Endodermal cell (in vitro differentiated cells): ENCODE results near the gene SLC36A4. TPM values are rescaled to one million over a fixed set of nuclear protein-coding genes. Genes with fewer than 3 reads are reported as not detected.
"Not testable (repeated sequence)": the region's sequence is repeated elsewhere in the genome, so short reads cannot be mapped to it uniquely, and the experiment has no call there.

Experiments
- DNase-seq: peaks from one replicate; pipeline ENCODE4 v3.0.0-alpha.2; 2017
- H3K27ac ChIP-seq: 2 replicates; pipeline ENCODE4 v1.5.1; 2013; ENCODE audit warnings: mild to moderate bottlenecking, low read depth, low read length, moderate library complexity
- H3K27me3 ChIP-seq: 2 replicates; pipeline ENCODE4 v1.6.1; 2013; ENCODE audit warnings: mild to moderate bottlenecking, low read length, moderate library complexity; ENCODE audit not compliant: insufficient read depth, control insufficient read depth, poor library complexity, severe bottlenecking
- H3K36me3 ChIP-seq: 2 replicates; pipeline ENCODE4 v1.7.0; 2013; ENCODE audit warnings: mild to moderate bottlenecking, low read length, moderate library complexity; ENCODE audit not compliant: control insufficient read depth, insufficient read depth
- H3K4me1 ChIP-seq: one replicate; pipeline ENCODE4 v1.7.0; 2013; ENCODE audit warnings: low read length; ENCODE audit not compliant: control insufficient read depth, insufficient read depth
- H3K4me3 ChIP-seq: 2 replicates; pipeline ENCODE4 v1.5.1; 2013; ENCODE audit warnings: mild to moderate bottlenecking, low read length, moderate library complexity
- H3K9ac ChIP-seq: 2 replicates; pipeline ENCODE4 v1.6.1; 2013; ENCODE audit warnings: mild to moderate bottlenecking, low read length, moderate library complexity; ENCODE audit not compliant: poor library complexity, severe bottlenecking; ENCODE audit errors: extremely low read depth
- H3K9me3 ChIP-seq: 2 replicates; pipeline ENCODE4 v1.6.1; 2013; ENCODE audit warnings: mild to moderate bottlenecking, low read length, moderate library complexity; ENCODE audit not compliant: control insufficient read depth
- H3K27ac Mint-ChIP-seq: 2 replicates; pipeline ENCODE4 v1.8.0; 2020; ENCODE audit warnings: mixed read lengths
- H3K27me3 Mint-ChIP-seq: 2 replicates; pipeline ENCODE4 v1.8.0; 2021; ENCODE audit warnings: mild to moderate bottlenecking, mixed read lengths; ENCODE audit not compliant: insufficient read depth
- H3K36me3 Mint-ChIP-seq: 2 replicates; pipeline ENCODE4 v1.8.0; 2020; ENCODE audit warnings: low read depth, mixed read lengths
- H3K4me1 Mint-ChIP-seq: 2 replicates; pipeline ENCODE4 v1.8.0; 2020; ENCODE audit warnings: mixed read lengths
- H3K4me3 Mint-ChIP-seq: 2 replicates; pipeline ENCODE4 v1.8.0; 2020; ENCODE audit warnings: mild to moderate bottlenecking, moderate library complexity, mixed read lengths
- H3K9me3 Mint-ChIP-seq: 2 replicates; pipeline ENCODE4 v1.8.0; 2020; ENCODE audit warnings: mild to moderate bottlenecking, mixed read lengths
- CTCF ChIP-seq: fragments of 200-600 bp; sonication (generic); conservative IDR thresholded peaks from 2 replicates; pipeline ENCODE4 v1.5.0; 2021; ENCODE audit warnings: antibody characterized with exemption, mild to moderate bottlenecking
- WGBS, 2 experiments: methylation state at CpG; one replicate each; pipeline versions ENCODE4 v1.1.5 to v1.1.7; 2013; ENCODE audit warnings: missing lambda C conversion rate in 2 of 2, mixed read lengths in 1 of 2; ENCODE audit not compliant: insufficient coverage in 1 of 2, insufficient read length in 1 of 2; 5-methylcytosine and 5-hydroxymethylcytosine counted together
- total RNA-seq, 2 donors: library from RNA; stranded (reverse); fragmentation: NEBNext Ultra II Directional in 1 of 2; extraction: Animal tissue kit (Norgen Biotek cat#: 25700) in 1 of 2; gene quantifications; 2 replicates in 1 of 2; 3 replicates in 1 of 2; pipeline ENCODE4 v1.2.1, GENCODE V29; 2021

Gene SLC36A4
- total RNA-seq, 2 donors from 2014 or later: 31.7 to 47.5 TPM

DNA sequence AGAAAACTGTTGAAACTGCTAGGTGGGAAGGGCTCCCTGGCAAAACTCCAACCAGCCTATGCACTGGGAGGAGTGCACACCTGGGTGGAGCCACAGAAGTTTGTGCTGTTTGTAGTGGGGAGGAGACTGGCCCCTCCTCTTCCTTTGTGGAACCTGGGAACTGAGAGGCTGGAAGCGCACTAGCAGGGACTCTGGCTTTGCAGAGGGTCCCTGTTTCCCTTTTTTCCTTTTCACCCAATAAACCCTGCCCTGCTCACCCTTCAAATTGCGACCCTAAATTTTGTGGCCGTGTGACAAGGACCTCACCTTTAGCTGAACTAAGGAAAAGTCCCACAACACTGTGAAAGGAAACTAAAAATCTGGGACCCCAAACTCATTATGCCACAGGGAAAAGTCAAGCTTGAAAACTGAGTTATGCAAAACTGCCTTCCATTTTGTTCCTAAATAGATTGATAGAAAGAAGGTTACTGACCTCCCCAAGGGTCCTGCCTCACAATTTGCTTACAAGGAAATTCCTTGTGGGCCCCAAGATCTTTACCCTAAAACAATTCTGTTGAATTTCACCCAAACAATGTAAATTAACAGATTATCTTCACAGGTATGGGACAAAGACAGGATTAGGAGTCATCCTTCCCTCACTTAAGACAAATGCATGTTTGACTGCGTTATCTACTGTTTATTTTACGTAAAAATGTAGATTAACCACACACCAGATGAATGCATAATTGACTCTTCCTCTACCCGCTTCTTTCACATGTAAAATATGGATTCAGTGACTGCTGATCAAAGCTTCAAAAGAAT lies 81.0 kb downstream of the SLC36A4 start:
- Histone ChIP-seq H3K27me3 (no peaks in the 10 kb centered on the region), H3K27ac (peak overlapping the region; percentile 25), H3K36me3 (no peaks in the 10 kb centered on the region), H3K4me3 (peak overlapping the region; percentile 31), H3K9ac (no peak overlapping the region), H3K9me3 (peaks cover 23% of the 10 kb centered on the region), H3K4me1 (peaks cover 18% of the 10 kb centered on the region)
- DNase-seq: peak; percentile 88
- TF ChIP-seq CTCF: no peak
- H3K9me3 Mint-ChIP-seq: peaks cover 3% of the 10 kb centered on the region
- H3K36me3 Mint-ChIP-seq: peaks cover 4% of the 10 kb centered on the region
- peak overlapping the region; percentile 13 for H3K4me3 Mint-ChIP-seq
- peaks cover 58% of the 10 kb centered on the region for H3K4me1 Mint-ChIP-seq
- 12 to 34% methylated on average over 3 to 6 of the region's 6 CpGs for WGBS, 2 experiments
- peaks cover 13% of the 10 kb centered on the region for H3K27me3 Mint-ChIP-seq
- H3K27ac Mint-ChIP-seq: peak overlapping the region; percentile 95

- Mint-ChIP-seq H3K27me3 (peaks cover 4% of the 10 kb centered on the region), H3K36me3 (peaks cover 17% of the 10 kb centered on the region), H3K4me3 (no peak overlapping the region), H3K9me3 (peaks cover 24% of the 10 kb centered on the region), H3K4me1 (peaks cover 69% of the 10 kb centered on the region), H3K27ac (no peak overlapping the region)
- no peak for TF ChIP-seq CTCF
- Histone ChIP-seq H3K27me3 (no peaks in the 10 kb centered on the region), H3K9me3 (peaks cover 32% of the 10 kb centered on the region), H3K27ac (no peak overlapping the region), H3K36me3 (no peaks in the 10 kb centered on the region), H3K4me3 (no peak overlapping the region), H3K9ac (no peak overlapping the region), H3K4me1 (peaks cover 18% of the 10 kb centered on the region)
- 85 to 86% methylated on average over 2 to 4 of the region's 4 CpGs for WGBS, 2 experiments
- DNase-seq: no peak
These were observed 83.5 kb downstream of the SLC36A4 start for GRCh38 chr11:93114304-93114703.

- Histone ChIP-seq H3K36me3 (no peaks in the 10 kb centered on the region), H3K27ac (no peak overlapping the region), H3K9ac (no peak overlapping the region), H3K9me3 (peaks cover 29% of the 10 kb centered on the region), H3K27me3 (no peaks in the 10 kb centered on the region), H3K4me1 (peaks cover 18% of the 10 kb centered on the region), H3K4me3 (no peak overlapping the region)
- Mint-ChIP-seq H3K4me3 (no peak overlapping the region), H3K9me3 (peaks cover 24% of the 10 kb centered on the region), H3K27me3 (peaks cover 1% of the 10 kb centered on the region), H3K36me3 (peaks cover 16% of the 10 kb centered on the region), H3K27ac (no peak overlapping the region), H3K4me1 (peaks cover 65% of the 10 kb centered on the region)
- 64 to 69% methylated on average over 2 to 3 of the region's 3 CpGs for WGBS, 2 experiments
- peak; percentile 67 for DNase-seq
- peak; percentile 73 for TF ChIP-seq CTCF
These were observed 84.0 kb downstream of the SLC36A4 start for GRCh38 chr11:93113824-93114223.

GRCh38 chr11:93111147-93111546 lies 86.6 kb downstream of the SLC36A4 start:
- not testable (repeated sequence) for H3K27me3 Mint-ChIP-seq, H3K27ac ChIP-seq, H3K9ac ChIP-seq, DNase-seq, H3K27ac Mint-ChIP-seq, H3K36me3 ChIP-seq, H3K4me3 Mint-ChIP-seq, H3K27me3 ChIP-seq
- Mint-ChIP-seq H3K4me1 (peaks cover 52% of the 10 kb centered on the region), H3K36me3 (peaks cover 22% of the 10 kb centered on the region), H3K9me3 (peaks cover 32% of the 10 kb centered on the region)
- Histone ChIP-seq H3K4me3 (peak overlapping the region; percentile 65), H3K9me3 (peaks cover 27% of the 10 kb centered on the region), H3K4me1 (peaks cover 12% of the 10 kb centered on the region)
